ENCODE results near the gene ONECUT1.

ONECUT1 gene

DNA sequence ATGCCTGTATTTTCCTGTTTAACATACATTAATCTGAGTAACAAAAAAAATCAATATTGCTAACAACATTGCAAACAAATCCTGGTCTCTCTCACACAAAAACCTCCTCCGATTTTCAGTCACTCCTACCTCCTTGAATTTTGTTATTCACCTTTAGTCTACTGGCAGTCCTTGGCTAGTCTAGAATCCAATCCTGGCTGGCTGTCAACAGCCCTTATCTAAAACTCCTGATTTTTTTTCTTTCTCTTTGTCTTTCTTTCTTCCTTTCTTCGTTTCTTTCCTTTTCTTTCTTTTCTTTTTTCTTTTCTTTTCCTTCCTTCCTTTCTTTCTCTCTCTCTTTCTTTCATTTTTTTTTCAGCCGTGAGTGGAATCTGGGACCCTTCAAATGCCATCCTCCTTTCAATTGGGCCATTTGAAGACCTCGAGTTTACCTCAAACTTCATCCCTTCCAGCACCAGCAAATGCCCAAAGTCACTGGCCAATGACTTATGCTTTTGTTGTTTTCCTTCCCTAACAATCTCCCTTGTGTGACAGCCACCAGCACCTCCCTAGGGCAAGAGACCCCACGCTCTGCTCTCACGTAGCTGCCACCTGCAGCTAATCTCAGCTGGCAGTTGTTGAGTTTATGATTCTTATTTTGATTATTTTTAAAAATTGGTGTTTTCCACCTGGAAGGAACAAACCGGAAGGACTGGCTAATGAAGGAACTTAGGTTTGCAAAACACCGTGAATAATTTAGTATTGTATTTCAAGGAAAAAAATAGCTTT, 6.8 kb upstream of the ONECUT1 start:
- DNase-seq: no peak

DNA sequence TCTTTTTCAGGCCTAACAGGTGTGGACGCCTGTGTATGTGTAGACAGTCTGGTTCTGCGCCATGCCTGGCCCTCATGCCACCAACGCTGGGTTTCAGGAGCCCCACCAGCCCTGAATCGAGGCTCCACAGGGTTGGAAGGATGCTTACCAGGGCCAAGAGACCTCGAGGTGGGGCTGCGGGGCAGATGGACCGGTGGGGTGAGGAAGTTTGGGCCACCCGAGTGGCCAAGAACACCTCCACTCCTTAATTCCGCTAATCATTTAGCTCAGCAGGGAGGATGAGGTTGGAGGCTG, 6.0 kb upstream of the ONECUT1 start:
- DNase-seq: no peak

DNA sequence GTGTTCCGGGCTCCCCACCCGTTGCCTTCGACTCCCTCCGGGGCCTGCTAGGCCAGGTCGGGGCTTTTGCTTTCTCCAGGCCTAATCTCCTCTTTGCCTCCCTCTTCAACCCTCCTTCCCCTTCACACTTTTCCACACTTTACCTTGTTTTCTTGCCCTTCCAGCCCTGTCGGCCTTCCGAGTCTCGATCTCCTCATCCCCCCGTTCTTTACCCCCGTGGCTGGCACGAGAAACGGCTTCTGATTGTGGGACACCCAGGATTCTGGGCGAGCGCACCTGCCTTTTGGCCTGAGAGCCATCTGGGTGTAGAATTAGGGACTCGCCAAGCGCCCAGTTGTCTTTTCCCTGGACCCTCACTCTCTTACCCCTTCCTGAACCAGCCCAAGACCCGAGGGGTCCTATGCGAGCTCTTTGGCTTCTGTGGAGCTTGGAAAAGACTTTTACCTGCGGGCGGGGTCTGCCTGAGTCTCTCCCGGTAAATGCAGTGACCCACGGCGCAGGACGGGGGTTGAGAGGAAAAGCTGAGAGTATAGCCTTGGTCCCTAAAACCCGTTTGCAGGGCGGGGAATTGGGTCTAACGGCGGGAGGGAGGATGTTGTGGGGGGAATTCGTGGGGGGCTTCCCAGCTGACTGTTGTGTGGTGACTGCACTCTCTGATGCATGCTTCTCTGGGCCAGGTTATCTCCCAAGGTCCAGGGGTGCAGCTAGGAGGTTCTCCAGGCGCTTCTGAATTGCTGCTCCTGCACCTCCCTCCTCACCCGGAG, 5.5 kb upstream of the ONECUT1 start:
- no peak for DNase-seq

DNA sequence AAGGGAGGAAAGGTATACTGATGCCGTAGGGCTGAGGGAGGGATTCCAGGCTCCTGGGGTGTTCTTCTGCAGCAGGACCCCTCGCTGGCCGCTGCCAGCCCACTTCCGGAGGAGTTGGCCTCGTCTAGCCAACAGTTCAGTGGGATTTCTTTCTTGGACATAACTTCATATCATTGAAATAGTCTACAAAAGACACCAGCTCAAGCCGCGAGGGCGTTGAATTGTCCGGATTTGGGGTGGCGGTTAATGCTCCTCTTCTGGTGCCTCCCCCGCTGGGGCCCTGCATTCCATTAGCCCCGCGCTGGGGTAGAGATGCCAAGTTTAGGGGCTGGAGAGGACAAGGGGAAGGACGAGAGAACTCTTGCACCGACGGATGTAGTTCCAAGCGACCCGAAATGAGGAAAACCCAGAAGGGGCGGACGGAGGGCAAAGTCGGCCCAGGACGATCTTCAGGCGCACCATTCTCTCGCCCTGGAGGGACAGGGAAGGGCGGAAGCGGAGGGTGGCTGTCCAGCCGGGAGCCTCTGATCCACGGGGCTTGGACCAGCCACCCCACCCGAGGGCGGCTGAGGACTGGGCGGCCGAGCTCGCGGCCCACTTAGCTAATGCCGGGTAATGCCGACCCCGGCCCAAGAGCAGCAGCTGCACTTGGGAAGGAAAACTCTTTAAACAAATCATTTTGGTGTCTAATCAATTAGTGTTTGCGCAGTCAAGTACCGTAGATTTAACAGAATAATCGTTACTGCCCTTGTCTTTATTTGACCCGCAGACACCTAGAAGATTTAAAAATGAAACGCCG, 4.7 kb upstream of the ONECUT1 start:
- DNase-seq: no peak

DNA sequence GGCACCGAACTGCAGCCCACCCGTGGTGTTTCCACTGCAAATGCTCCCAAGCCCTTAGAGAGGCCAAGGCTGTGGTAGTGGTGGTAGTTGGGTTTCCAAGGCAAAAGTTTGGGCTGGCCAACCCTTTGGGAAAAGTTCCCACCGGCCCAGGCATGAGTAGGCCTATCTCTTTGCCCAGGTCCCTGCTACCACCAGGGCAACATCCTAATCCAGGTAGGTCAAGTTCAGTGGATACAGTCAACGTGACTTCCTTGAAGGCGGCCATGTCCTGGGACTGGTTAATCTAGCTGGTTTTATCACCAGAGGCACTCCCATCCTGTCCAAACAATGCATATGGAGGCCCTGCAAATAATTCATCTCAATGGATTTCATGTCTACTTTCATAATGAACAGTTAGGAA, 1.6 kb upstream of the ONECUT1 start:
- DNase-seq: no peak

DNA sequence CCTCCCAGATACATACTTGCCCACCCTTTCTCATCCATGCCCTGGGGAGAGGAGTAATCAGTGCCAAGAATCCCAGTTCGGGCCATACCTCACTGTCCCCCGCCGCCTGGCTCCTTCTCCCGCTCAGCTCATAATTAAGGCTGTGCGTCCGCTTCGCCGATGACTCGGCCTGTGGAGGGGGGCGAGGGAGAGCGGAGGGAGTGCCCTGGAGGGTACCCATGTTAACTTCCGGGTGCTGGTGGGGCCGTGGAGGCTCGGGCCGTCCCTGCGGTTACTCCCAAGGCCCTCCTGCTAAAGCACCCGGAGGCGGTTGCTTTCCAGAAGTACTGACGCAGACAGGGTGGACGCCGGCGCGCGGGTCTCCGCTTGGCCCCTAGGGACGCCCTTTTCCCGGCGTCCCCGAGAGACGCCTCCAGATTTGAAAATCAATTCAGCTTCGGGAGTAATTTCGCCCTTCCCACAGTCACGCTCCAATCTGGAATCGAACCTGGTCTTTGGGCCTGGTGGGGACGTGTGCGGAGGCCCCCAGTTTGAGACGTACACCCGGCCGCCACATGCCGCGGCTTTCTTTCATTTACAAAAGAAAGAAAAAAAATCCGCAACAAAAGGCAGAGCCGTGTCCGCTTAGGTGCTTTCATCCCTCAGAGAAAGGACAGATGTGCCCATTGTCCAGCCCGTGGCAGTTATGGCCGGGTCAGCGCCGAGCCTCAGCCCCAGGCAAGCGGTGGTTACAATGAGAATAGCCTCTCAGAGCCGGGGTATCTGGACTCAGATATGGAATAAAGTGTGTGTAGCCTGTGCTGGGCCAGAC, 1.0 kb upstream of the ONECUT1 start:
- no peak for DNase-seq

DNA sequence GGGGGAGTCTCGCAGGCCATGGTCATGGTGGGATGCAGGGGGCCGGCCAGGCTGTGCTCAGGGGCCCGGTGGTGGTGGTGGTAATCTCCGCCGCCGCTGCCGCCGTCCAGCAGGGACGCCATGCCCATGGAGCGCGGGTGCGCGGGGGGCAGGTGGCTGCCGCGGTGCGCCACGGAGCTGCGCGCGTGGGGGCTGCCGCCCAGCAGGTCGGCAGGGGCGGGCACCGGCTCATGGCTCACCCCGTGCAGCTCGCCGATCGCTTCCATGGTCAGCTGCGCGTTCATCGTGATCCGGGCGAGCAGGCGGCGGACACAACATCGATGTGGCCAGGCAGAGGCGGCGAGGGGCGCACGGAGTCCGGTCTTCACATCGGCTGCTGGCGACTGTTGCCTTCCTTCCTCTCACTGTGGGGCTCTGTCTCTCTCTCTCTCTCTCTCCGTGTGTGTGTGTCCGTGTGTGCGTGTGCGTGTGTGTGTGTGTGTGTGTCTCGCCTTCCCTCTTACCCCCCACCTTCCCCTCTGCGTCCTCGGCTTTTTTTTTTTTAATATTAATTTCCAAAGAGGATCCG, 451 bp downstream of the ONECUT1 start:
- DNase-seq: peak; percentile 15

DNA sequence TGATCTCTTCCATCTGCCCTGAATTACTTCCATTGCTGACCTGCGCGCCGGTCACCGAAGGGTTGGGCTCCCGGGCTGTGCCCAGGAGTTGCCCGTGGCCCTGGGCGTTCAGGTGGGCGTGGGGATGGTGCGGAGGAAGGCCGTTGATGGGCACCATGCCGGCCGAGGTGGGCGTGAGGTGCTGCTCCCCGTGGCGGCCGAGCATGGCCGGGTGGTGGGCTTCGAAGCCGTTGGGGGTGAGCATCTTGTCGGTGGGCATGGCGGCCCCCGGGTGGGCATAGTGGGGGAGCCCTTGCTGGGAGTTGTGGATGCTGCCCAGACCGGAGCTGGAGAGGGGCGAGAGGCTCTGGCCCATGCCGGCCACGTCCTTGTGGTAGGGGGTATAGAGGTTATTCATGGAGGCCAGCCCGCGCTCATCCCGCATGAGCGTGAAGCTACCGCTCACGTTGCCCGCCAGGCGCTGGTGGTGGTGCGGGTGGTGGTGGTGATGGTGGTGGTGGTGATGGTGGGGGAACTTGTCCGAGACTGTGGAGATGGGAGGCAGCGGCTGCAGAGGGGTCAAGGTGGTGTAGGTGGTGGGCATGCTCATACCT, 1.0 kb downstream of the ONECUT1 start:
- DNase-seq: no peak

DNA sequence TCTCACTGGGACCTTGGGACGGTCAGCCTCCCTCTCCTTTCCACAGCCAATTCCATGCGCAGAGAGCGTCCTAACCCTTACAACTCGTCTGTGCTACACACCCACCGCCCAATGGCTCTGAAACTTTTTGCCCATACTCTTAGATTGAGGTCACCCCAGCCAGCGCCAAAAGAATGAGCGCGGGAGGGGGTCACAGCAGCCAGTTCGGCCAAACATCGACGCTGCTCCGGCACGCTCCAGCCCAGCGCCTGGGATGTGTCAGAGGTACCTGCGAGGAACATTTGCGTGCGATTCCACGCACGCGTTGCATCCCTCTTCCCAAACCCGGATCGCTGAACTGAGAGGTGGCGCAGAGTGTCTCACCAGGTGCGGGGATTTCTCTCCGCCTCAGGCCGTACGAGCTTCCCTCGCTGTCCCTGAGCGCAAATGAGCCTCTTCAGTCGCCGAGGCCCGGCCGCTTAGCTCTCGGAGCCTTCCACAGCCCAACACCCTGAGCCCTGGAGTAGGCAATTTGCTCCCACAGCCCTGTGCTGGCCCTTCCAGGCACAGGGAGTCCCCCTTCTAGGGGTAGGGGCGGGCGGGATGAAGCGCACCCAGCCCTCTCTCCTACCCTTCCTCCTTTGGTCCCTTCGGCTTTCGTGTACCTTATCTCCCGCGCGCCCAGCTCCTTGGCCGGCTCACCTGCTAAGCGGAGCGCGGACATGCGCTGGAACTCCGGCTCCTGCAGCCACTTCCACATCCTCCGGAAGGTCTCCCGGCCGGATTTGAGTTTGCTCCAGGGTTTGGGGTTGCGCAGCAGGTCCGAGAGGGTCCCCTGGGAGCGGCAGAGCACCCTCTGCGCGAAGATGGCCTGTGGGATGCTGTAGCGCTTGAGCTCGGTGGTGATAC, 1.8 kb downstream of the ONECUT1 start:
- no peak for DNase-seq

DNA sequence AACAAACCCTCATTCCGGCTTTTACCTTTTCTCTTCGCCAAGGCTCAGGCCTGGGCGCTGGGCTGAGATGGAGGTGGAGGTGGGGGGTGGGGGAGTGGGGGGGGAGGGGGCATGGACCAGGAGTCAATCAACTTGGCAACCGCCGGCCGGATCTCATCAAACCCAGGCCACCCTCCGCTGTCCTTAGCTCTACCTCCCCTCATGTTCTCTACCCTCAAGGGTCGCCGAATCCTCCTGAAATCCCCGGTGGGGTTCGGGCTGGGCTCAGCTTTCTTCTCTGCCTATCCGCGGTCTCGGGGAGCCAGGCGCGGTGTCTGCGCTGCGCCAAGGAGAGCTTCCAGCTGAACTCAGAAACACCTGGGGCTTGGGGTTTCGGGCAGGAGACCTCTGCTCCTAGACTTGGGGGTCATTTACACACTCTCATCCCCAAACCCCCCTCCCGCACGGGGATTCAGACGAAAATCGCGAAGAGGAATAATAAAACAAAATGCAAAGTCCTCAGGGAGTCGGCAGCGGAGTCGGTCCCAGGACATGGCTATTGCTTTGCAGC, 2.5 kb downstream of the ONECUT1 start:
- DNase-seq: no peak

DNA sequence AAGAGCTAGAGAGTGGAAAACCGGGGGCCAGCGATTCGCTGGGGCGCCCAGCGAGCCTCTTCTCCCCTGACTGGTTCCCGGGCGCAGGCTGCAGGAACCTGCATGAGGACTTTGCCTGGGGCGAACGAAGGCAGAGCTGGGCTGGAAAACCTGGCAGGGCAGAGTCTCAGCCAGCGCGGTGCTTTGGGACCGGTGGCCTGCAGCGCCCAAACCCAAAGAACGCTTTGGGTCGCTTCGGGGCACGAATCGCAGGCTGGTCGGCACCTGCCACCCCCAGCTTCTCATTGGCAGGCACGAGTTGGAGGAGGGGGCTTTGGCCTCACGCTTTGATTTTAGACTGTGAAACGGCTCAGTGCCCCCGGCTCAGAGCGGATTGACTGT, 3.0 kb downstream of the ONECUT1 start:
- no peak for DNase-seq

DNA sequence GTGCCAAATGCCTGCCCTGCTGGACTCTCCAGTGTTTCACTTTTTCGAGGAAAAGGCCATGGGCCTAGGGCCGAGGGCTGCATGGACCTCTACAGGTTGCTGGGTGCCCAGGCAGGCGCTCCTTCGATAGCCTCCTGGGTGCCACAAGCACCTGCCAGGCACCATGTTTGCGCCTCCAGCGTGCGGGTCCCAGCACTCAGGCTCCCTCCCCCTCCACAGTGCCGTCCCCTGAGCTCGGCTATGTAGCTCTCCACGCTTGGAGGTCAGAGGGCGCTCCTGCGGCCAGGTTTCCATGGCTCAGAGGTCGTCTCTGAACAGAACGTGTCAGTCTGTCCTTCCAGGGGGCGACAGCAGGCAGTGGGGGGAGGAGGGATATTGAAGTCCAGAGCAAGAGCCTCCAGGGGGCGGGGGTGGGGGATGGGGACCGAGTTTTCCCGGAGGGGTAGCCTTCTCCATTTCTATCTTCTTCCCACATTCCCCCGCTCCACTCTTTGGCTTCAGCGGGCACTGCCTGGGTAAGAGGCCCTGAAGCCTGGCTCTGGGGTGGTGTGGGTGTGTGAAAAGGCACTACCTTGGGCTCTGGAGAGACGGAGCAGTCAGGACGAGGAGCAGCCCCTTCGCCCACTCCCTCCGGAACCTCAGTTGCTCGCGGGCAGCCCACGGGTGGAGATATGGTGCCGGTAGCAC, 3.6 kb downstream of the ONECUT1 start:
- no peak for DNase-seq

DNA sequence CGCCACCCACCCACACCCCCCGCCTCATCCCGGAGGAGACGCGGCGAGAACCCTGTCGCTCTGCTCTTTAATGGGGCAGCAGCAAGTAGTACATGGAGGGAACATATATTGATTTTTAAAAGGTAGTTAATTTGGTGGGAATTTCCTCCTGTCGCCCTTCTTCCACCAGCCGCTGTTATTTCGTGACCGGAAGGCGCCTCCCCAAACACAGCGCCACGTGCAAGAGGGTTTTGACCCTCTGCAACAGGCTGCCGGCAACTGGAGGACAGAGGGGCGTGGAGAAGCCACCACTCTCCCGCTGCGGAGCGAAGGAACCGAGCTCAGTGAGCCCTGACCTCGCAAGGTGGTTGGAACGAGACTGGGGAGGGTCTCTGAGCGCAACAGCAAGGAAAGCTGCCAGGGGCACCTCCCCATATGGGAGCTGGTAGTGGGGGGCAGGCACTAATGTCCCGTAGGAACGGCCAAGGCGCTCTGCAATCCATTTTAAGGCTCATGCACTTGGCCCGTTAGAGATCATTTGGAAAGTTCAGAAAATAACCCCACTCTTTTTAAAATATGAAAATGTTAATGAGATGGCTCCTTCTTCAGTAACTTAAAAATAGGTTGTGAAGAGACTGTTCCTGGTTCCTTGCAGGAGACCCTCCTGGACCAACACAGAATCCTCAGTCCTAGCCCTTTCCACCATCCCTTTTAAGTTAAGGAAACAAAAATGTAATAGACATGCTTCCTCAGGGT, 4.3 kb downstream of the ONECUT1 start:
- no peak for DNase-seq

DNA sequence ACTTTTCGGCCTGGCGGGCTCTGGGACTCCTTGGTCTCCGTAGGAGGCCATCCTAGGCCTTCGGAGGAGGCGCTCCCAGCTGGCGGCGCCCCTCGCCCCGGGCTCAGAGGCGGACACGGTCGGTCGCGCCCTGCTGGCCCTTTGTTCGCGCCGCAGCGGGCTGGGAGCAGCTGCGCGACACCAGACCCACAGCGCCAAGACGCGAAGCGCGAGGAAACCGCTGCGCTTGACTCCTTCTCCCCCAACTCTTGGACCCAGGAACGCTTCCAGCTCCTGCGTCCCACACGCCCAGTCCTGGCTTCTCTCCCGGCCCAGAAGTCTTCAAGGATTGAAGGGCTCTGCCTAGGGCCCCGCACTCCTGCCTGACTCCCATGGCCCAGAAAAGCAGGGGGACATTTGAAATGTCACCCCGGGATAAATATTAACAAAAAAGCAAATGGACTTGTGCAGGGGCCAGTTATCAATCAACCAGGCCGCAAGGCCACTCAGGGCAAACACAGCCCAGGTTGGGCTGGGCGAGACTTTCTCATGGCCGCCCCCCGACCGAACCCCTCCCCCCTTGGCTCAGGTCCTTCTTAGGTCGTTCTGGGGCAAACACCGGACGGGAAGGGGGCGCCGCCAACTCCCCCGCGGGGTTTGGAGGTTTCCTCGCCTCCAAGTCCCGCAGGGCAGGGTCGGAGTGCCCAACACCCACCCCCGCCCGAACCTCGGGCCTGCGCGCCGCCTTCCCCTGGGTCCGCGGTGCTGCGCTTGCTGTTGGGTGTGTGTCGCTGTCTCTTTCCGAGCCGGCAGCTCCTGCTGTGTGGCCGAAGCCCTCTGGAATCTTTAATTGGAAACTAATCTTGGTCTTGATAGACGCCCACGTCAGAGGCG, 5.1 kb downstream of the ONECUT1 start:
- DNase-seq: no peak

DNA sequence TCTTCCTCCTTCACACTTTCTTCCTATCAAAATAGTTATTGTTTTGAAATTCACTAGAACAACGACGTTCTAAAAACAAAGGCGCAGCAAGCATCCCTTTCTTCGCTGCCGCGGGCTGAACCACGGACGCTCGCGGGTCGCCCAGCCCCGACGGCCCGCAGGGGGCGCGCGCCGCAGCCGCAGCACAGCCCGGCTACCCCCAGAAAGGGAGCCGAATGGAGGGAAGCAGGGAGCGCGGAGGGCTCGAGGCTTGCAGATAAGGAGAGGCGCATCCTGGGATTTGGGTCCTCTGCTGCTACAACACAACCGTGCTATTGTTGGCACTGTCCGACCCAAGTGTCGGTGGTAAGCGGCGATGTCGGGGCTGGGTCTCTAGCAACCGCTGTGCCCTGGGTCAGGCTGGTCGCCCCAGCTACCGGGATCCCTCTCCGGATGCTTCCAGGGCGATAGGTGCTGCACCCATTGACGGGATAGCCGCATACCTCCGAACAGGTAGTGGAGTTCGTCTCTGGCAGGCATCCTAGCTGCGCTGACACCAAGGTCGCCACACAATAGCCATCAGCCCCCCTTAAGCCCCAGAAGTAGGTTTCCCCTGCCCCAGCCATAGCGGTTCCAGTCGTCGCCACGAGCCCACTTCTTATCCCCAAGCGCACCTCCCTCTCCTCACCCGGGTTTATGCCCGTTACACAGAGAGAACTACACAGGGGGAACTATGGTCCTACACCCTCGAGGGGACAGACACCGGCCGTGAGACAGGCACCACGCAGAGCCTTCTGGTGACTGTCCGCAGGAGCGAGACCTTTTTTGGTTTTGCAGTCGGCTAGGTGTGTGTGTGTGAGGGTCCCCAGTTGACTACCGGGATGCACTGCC, 6.0 kb downstream of the ONECUT1 start:
- DNase-seq: peak; percentile 13

DNA sequence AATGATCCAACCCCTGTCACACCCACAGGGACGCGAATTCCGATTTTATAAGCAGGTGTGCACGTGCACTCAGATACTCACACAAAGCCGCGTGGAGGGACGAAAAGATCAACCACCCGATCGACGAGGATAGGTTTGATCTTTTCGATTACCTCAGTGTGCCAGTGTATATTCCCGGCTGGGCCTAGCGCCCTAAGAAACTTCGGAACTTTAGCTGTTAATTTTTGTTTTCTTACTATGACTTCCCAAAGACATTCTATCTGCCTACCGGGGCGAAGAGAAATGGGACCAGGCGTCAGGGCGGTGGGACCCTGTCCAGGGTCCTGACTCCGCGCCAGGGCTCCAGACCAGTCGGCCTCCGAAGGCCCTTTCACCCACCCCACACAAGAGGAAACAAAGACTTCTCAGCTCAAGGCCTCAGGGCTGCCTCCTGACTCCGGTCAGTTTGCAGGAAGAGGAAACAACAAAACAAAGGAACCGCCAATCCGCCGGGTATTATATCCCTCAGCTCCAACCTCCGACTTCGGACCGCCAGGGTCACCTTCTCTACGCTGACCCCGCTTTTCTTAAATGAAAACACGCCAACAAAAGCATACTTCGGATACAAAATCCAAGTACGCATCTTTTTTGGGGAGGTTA, 6.8 kb downstream of the ONECUT1 start:
- DNase-seq: peak; percentile 11

DNA sequence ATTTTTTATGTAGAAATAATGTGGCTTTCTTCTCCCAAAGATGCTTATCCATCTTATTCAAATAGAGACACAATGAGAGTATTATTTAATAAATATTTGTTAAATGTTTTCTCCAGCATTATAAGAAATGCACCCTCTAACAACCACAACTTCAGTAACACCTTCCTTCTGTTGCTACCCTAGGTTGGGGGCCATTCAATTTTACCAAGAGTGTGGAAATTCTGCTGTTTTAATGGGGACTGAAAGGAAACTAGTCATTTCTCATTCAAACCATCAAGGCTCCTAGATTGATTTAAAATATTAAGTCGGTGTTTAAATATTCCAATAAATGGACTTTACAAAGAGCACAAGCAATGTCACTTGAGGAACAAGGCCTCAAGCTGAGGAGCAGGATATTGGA, 7.6 kb downstream of the ONECUT1 start:
- no peak for DNase-seq

All from fibroblast of skin of scalp (primary cell).